ENCODE measurements around the gene GLRX3. TPM values are rescaled to one million over a fixed set of nuclear protein-coding genes. Genes with fewer than 3 reads are reported as not detected.
A peak's percentile ranks its signal among the peaks of the same experiment; 100 is the strongest.

The GLRX3 gene
- total RNA-seq, 1 donor from 2014 or later = 137 TPM

DNA sequence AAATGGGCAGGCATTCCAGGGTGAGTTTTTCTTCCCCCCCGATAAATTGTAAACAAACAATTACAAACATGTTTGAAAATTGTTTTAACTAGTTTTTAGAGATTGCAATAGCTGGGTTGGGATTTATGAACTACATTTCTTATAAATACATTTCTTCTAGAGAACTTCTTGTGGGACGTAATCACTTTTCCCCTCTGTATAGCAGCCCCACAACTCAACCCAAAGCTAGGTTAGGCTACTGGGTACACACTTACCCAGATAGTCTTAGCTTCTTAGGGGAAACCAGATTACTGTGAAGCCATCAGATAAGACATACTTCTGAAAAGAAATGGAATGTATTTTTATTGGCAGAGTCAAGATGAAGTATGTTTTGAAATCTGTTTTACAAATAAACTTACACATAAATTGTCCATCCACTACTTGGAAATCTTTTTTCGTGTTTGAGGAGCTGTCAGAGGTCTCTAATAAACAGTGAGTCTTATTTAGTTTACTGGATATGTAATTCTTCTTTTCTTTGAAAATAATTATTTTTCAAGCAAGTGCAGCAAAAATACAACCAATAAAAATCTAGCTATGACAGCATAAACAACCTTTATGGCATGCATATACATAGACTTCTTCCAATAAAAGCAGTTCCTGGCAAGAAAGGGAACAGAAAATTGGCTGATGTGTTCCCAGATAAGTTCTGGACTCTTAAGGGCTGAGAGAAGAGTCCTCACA is 8.0 kb upstream of the GLRX3 start:
- no peak overlapping the region for H3K4me3 ChIP-seq (ENCODE audit: insufficient read depth, low read depth, low read length)
- no peak overlapping the region for H2AFZ ChIP-seq (ENCODE audit: low read depth, low read length)
- Mint-ChIP-seq H3K4me1 (ENCODE audit: low read depth, unreplicated experiment) (peaks cover 2% of the 10 kb centered on the region), H3K36me3 (ENCODE audit: low read depth, unreplicated experiment) (no peaks in the 10 kb centered on the region), H3K27me3 (ENCODE audit: low read depth, unreplicated experiment) (peaks cover 4% of the 10 kb centered on the region), H3K4me3 (ENCODE audit: unreplicated experiment) (no peak overlapping the region), H3K9me3 (ENCODE audit: unreplicated experiment) (no peaks in the 10 kb centered on the region), H3K27ac (ENCODE audit: unreplicated experiment) (no peak overlapping the region)
- TF ChIP-seq, protein P1, sequence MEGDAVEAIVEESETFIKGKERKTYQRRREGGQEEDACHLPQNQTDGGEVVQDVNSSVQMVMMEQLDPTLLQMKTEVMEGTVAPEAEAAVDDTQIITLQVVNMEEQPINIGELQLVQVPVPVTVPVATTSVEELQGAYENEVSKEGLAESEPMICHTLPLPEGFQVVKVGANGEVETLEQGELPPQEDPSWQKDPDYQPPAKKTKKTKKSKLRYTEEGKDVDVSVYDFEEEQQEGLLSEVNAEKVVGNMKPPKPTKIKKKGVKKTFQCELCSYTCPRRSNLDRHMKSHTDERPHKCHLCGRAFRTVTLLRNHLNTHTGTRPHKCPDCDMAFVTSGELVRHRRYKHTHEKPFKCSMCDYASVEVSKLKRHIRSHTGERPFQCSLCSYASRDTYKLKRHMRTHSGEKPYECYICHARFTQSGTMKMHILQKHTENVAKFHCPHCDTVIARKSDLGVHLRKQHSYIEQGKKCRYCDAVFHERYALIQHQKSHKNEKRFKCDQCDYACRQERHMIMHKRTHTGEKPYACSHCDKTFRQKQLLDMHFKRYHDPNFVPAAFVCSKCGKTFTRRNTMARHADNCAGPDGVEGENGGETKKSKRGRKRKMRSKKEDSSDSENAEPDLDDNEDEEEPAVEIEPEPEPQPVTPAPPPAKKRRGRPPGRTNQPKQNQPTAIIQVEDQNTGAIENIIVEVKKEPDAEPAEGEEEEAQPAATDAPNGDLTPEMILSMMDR (IDR thresholded peaks at IDR 0.05; ENCODE audit: insufficient read depth, low read depth, low read length) = no peak
- TF ChIP-seq EZH2 (IDR thresholded peaks at IDR 0.05; ENCODE audit: insufficient read depth, low read length) = no peak
- H3K27ac ChIP-seq (ENCODE audit: low read depth, low read length) = no peak overlapping the region
- no peaks in the 10 kb centered on the region for H3K9me3 ChIP-seq (ENCODE audit: insufficient read depth, low read depth, low read length)
- H4K20me1 ChIP-seq (ENCODE audit: insufficient read depth, low read length) = no peaks in the 10 kb centered on the region
- no peak overlapping the region for H3K4me2 ChIP-seq (ENCODE audit: low read length)
- no peak overlapping the region for H3K9ac ChIP-seq (ENCODE audit: low read length)
- peaks cover 3% of the 10 kb centered on the region for H3K27me3 ChIP-seq (ENCODE audit: insufficient read depth, low read length)
- no peaks in the 10 kb centered on the region for H3K36me3 ChIP-seq (ENCODE audit: insufficient read depth, low read length)
- no peaks in the 10 kb centered on the region for H3K79me2 ChIP-seq (ENCODE audit: insufficient read depth, low read length)
- DNase-seq (ENCODE audit: low read depth) (no peak), FAIRE-seq (no peak)
- peaks cover 4% of the 10 kb centered on the region for H3K4me1 ChIP-seq (ENCODE audit: insufficient read depth, low read length)

DNA sequence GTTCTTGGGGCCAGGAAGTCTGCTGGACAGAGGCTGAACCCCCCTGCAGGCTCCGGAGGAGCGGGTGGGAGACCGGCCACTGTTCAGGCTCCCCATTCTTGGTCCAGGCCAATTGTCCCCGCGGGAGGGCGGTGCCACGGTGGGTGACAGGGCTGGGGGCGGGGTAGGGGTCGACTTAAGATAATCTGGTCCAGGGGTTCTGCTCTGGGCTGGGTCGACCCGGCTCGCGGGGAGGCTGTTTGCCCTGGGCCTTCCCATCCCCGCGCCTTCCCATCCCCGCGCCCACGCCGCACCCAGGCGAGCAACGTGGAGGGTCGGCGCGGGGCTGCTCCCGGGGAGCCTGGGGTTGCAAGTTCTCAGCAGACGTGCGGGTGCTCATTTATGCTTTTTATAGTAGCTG is 7.3 kb upstream of the GLRX3 start:
- DNase-seq (ENCODE audit: low read depth) (no peak), FAIRE-seq (no peak)
- Mint-ChIP-seq H3K36me3 (ENCODE audit: low read depth, unreplicated experiment) (no peaks in the 10 kb centered on the region), H3K4me1 (ENCODE audit: low read depth, unreplicated experiment) (peaks cover 2% of the 10 kb centered on the region), H3K4me3 (ENCODE audit: unreplicated experiment) (no peak overlapping the region), H3K27ac (ENCODE audit: unreplicated experiment) (no peak overlapping the region), H3K9me3 (ENCODE audit: unreplicated experiment) (no peaks in the 10 kb centered on the region), H3K27me3 (ENCODE audit: low read depth, unreplicated experiment) (peaks cover 4% of the 10 kb centered on the region)
- Histone ChIP-seq H3K9me3 (ENCODE audit: insufficient read depth, low read depth, low read length) (no peaks in the 10 kb centered on the region), H3K4me2 (ENCODE audit: low read length) (no peak overlapping the region), H3K36me3 (ENCODE audit: insufficient read depth, low read length) (no peaks in the 10 kb centered on the region), H2AFZ (ENCODE audit: low read depth, low read length) (no peak overlapping the region), H4K20me1 (ENCODE audit: insufficient read depth, low read length) (no peaks in the 10 kb centered on the region), H3K4me3 (ENCODE audit: insufficient read depth, low read depth, low read length) (no peak overlapping the region), H3K9ac (ENCODE audit: low read length) (no peak overlapping the region), H3K79me2 (ENCODE audit: insufficient read depth, low read length) (no peaks in the 10 kb centered on the region), H3K4me1 (ENCODE audit: insufficient read depth, low read length) (peaks cover 4% of the 10 kb centered on the region), H3K27me3 (ENCODE audit: insufficient read depth, low read length) (peaks cover 3% of the 10 kb centered on the region), H3K27ac (ENCODE audit: low read depth, low read length) (no peak overlapping the region)
- TF ChIP-seq EZH2 (IDR thresholded peaks at IDR 0.05; ENCODE audit: insufficient read depth, low read length) = no peak
- TF ChIP-seq, protein P1 (IDR thresholded peaks at IDR 0.05; ENCODE audit: insufficient read depth, low read depth, low read length) = no peak

GRCh38 chr10:130135676-130136225 is 440 bp upstream of the GLRX3 start:
- H3K27ac Mint-ChIP-seq (ENCODE audit: unreplicated experiment) = no peak overlapping the region
- no peak for FAIRE-seq
- H3K9ac ChIP-seq (ENCODE audit: low read length) = peak overlapping the region; percentile 91

More at GRCh38 chr10:130135676-130136225, 440 bp upstream of the GLRX3 start:
- peaks cover 9% of the 10 kb centered on the region for H3K4me1 ChIP-seq (ENCODE audit: insufficient read depth, low read length)
- no peak for DNase-seq (ENCODE audit: low read depth)
- Mint-ChIP-seq H3K27me3 (ENCODE audit: low read depth, unreplicated experiment) (peaks cover 3% of the 10 kb centered on the region), H3K4me3 (ENCODE audit: unreplicated experiment) (peak overlapping the region; percentile 82), H3K36me3 (ENCODE audit: low read depth, unreplicated experiment) (no peaks in the 10 kb centered on the region), H3K9me3 (ENCODE audit: unreplicated experiment) (no peaks in the 10 kb centered on the region), H3K4me1 (ENCODE audit: low read depth, unreplicated experiment) (peaks cover 18% of the 10 kb centered on the region)
- peak overlapping the region; percentile 82 for H3K27ac ChIP-seq (ENCODE audit: low read depth, low read length)
- peaks cover 36% of the 10 kb centered on the region for H4K20me1 ChIP-seq (ENCODE audit: insufficient read depth, low read length)
- peaks cover 2% of the 10 kb centered on the region for H3K36me3 ChIP-seq (ENCODE audit: insufficient read depth, low read length)
- H3K4me2 ChIP-seq (ENCODE audit: low read length) = peak overlapping the region; percentile 99
- no peaks in the 10 kb centered on the region for H3K27me3 ChIP-seq (ENCODE audit: insufficient read depth, low read length)
- no peaks in the 10 kb centered on the region for H3K9me3 ChIP-seq (ENCODE audit: insufficient read depth, low read depth, low read length)
- H2AFZ ChIP-seq (ENCODE audit: low read depth, low read length) = peak overlapping the region; percentile 92
- H3K79me2 ChIP-seq (ENCODE audit: insufficient read depth, low read length) = peaks cover 46% of the 10 kb centered on the region
- peak; percentile 39 for TF ChIP-seq EZH2 (IDR thresholded peaks at IDR 0.05; ENCODE audit: insufficient read depth, low read length)
- TF ChIP-seq, protein P1 (IDR thresholded peaks at IDR 0.05; ENCODE audit: insufficient read depth, low read depth, low read length) = no peak
- H3K4me3 ChIP-seq (ENCODE audit: insufficient read depth, low read depth, low read length) = peak overlapping the region; percentile 92

Data from astrocyte (in vitro differentiated cells and primary cell).